Measurements from ENCODE around the gene KDM8.

GRCh38 chr16:27154705-27155521, 48.4 kb upstream of the KDM8 start:
- TF ChIP-seq POLR2A (IDR thresholded peaks at IDR 0.05; ENCODE audit: low read length) (no peak), GATA1 (IDR thresholded peaks at IDR 0.05; ENCODE audit: low read depth, low read length) (no peak)

Data from erythroblast (primary cell).